ENCODE data around the gene CHMP2A. TPM values are rescaled to one million over a fixed set of nuclear protein-coding genes. Genes with fewer than 3 reads are reported as not detected.

The CHMP2A gene
- total and polyA plus RNA-seq, 2 donors from 2014 or later: 142 to 294 TPM

DNA sequence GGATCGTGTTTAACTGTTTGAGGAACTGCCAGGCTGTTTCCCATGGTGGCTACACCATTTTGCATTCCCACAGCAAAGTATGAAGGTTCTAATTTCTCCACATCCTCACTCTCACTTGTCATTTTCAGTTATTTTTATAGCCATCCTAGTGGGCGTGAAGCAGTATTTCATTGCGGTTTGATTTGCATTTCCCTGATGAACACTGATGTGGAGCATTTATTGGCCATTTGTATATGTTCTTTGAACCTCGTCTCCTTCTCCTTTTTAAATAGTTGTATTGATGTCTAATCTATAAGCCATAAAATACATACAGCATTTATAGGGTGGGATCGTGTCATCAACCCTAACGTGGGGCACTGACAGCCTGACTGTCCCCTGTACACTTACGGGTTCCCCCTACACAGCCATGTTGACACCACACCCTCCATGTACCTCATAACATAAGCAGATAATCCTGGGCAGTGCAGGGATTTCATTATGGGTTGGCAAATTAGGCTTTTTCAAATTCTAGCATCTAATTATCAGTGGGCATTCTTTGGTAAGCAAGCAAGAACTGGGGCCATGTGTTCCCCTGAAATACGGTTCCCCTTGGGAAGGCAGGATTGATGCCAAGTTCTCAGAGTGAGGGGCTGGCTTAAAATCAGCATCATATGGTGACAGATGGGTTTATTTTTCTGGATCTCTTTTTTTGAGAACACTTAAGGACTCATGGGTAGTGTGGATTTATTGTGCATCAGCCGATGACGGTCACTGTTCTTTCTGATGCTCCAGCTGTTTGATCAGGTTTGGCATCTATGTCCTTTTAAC, 23.7 kb downstream of the CHMP2A start:
- Histone ChIP-seq H3K27ac (ENCODE audit: low read depth in 2 of 2, low read length in 2 of 2) (no peak overlapping the region), H3K27me3 (ENCODE audit: control insufficient read depth, insufficient read depth, low read length) (no peaks in the 10 kb centered on the region), H3K9ac (ENCODE audit: low read length in 3 of 3) (no peak overlapping the region), H3K36me3 (ENCODE audit: control insufficient read depth in 2 of 3, insufficient read depth in 3 of 3, low read length in 3 of 3) (no peaks in the 10 kb centered on the region), H3K9me3 (ENCODE audit: control insufficient read depth in 2 of 3, insufficient read depth in 1 of 3, low read length in 3 of 3) (no peaks in the 10 kb centered on the region), H3K4me1 (ENCODE audit: control insufficient read depth in 2 of 3, insufficient read depth in 2 of 3, low read depth in 1 of 3, low read length in 3 of 3) (no peaks in the 10 kb centered on the region), H3K4me3 (ENCODE audit: low read length in 3 of 3) (no peak overlapping the region)
- intact Hi-C loops (cut with DNase I): no loop called here
- no peak for FAIRE-seq
- no peak for DNase-seq
- TF ChIP-seq, protein P1, sequence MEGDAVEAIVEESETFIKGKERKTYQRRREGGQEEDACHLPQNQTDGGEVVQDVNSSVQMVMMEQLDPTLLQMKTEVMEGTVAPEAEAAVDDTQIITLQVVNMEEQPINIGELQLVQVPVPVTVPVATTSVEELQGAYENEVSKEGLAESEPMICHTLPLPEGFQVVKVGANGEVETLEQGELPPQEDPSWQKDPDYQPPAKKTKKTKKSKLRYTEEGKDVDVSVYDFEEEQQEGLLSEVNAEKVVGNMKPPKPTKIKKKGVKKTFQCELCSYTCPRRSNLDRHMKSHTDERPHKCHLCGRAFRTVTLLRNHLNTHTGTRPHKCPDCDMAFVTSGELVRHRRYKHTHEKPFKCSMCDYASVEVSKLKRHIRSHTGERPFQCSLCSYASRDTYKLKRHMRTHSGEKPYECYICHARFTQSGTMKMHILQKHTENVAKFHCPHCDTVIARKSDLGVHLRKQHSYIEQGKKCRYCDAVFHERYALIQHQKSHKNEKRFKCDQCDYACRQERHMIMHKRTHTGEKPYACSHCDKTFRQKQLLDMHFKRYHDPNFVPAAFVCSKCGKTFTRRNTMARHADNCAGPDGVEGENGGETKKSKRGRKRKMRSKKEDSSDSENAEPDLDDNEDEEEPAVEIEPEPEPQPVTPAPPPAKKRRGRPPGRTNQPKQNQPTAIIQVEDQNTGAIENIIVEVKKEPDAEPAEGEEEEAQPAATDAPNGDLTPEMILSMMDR (IDR thresholded peaks at IDR 0.05; ENCODE audit: borderline replicate concordance, extremely low read depth, insufficient read depth): no peak

DNA sequence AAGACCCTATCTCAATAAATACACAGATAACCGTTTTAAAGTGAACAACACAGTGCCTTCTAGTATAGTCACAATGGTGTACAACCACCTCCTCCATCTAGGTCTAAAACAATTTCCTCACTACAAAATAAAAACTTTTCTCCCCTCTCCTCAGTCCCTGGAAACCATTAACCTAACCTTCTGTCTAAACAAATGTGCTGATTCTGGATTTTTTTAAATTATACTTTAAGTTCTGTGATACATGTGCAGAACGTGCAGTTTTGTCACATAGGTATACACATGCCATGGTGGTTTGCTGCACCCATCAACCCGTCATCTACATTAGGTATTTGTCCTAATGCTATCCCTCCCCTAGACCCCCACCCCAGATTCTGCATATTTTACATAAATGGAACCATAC, 25.5 kb downstream of the CHMP2A start:
- Histone ChIP-seq H3K36me3 (ENCODE audit: control insufficient read depth in 2 of 3, insufficient read depth in 3 of 3, low read length in 3 of 3) (no peaks in the 10 kb centered on the region), H3K9me3 (ENCODE audit: control insufficient read depth in 2 of 3, insufficient read depth in 1 of 3, low read length in 3 of 3) (no peaks in the 10 kb centered on the region), H3K9ac (ENCODE audit: low read length in 3 of 3) (no peak overlapping the region), H3K4me1 (ENCODE audit: control insufficient read depth in 2 of 3, insufficient read depth in 2 of 3, low read depth in 1 of 3, low read length in 3 of 3) (no peaks in the 10 kb centered on the region), H3K4me3 (ENCODE audit: low read length in 3 of 3) (no peak overlapping the region), H3K27ac (ENCODE audit: low read depth in 2 of 2, low read length in 2 of 2) (no peak overlapping the region), H3K27me3 (ENCODE audit: control insufficient read depth, insufficient read depth, low read length) (no peaks in the 10 kb centered on the region)
- TF ChIP-seq, protein P1 (IDR thresholded peaks at IDR 0.05; ENCODE audit: borderline replicate concordance, extremely low read depth, insufficient read depth): no peak
- intact Hi-C loops (cut with DNase I): no loop called here
- FAIRE-seq (no peak), DNase-seq (no peak)

DNA sequence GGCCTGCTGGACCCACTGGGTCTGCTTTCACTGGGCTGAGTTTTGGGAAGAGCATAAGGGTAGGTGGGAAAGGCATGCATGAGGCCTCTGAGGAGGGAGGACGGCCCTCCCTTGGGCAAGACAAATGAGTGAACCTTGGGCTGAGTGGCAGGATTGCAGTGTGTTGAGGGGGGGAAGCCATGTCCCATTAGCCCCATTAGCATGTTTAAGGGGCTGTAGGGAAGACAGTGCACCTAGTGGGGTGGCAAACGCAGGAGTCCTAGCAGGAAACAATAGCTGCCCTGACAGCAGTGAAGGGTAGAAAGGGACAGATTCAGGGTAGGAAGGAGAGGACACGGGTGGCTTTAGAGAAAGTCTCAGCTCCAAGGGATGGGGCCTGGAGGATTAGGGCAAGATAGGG, 32.2 kb downstream of the CHMP2A start:
- H3K36me3 ChIP-seq (ENCODE audit: control insufficient read depth in 2 of 3, insufficient read depth in 3 of 3, low read length in 3 of 3): no peaks in the 10 kb centered on the region
- TF ChIP-seq, protein P1 (IDR thresholded peaks at IDR 0.05; ENCODE audit: borderline replicate concordance, extremely low read depth, insufficient read depth): no peak
- no peak overlapping the region for H3K9ac ChIP-seq (ENCODE audit: low read length in 3 of 3)
- H3K27ac ChIP-seq (ENCODE audit: low read depth in 2 of 2, low read length in 2 of 2): no peak overlapping the region
- peaks cover 4 to 16% (median 7%) of the 10 kb centered on the region in 3 donors for H3K4me1 ChIP-seq (ENCODE audit: control insufficient read depth in 2 of 3, insufficient read depth in 2 of 3, low read depth in 1 of 3, low read length in 3 of 3)
- intact Hi-C loops (cut with DNase I): no loop called here
- no peaks in the 10 kb centered on the region for H3K27me3 ChIP-seq (ENCODE audit: control insufficient read depth, insufficient read depth, low read length)
- DNase-seq (no peak), FAIRE-seq (no peak)
- H3K9me3 ChIP-seq (ENCODE audit: control insufficient read depth in 2 of 3, insufficient read depth in 1 of 3, low read length in 3 of 3): no peaks in the 10 kb centered on the region
- H3K4me3 ChIP-seq (ENCODE audit: low read length in 3 of 3): no peak overlapping the region
